Fibroblast of lung (primary cell): ENCODE data around the gene CBR3. TPM values are rescaled to one million over a fixed set of nuclear protein-coding genes. Genes with fewer than 3 reads are reported as not detected.
"Not testable (repeated sequence)": the region's sequence is repeated elsewhere in the genome, so short reads cannot be mapped to it uniquely, and the experiment has no call there.

Experiments
- DNase-seq, 2 donors: peaks; one replicate each; pipeline versions ENCODE4 v3.0.0 to v3.0.0-alpha.2; 2010; ENCODE audit warnings: low read depth in 2 of 2
- H2AFZ ChIP-seq: 2 replicates; pipeline ENCODE4 v1.5.1; 2012; ENCODE audit warnings: low read length, control low read depth, inconsistent platforms
- H3K27ac ChIP-seq: 2 replicates; pipeline ENCODE4 v1.5.1; 2011; ENCODE audit warnings: low read length, control low read depth; ENCODE audit not compliant: insufficient read depth
- H3K27me3 ChIP-seq: 2 replicates; pipeline ENCODE4 v1.5.1; 2011; ENCODE audit warnings: mild to moderate bottlenecking, low read length; ENCODE audit not compliant: control insufficient read depth, insufficient read depth
- H3K36me3 ChIP-seq: 2 replicates; pipeline ENCODE4 v1.5.1; 2011; ENCODE audit warnings: low read length; ENCODE audit not compliant: control insufficient read depth, insufficient read depth
- H3K4me1 ChIP-seq: 2 replicates; pipeline ENCODE4 v1.5.1; 2011; ENCODE audit warnings: low read length; ENCODE audit not compliant: control insufficient read depth, insufficient read depth; ENCODE audit errors: extremely low read depth
- H3K4me2 ChIP-seq: 2 replicates; pipeline ENCODE4 v1.5.1; 2011; ENCODE audit warnings: low read length, control low read depth; ENCODE audit not compliant: insufficient read depth; ENCODE audit errors: extremely low read depth
- H3K4me3 ChIP-seq, 4 experiments: fragments of 200-600 bp in 1 of 4; sonication (generic) in 1 of 4; replicated peaks in 1 of 4; 2 replicates each; pipeline ENCODE4 v1.5.1; 2011 to 2016; ENCODE audit warnings: low read length in 4 of 4, low read depth in 3 of 4, mild to moderate bottlenecking in 3 of 4, control low read depth in 2 of 4, inconsistent platforms in 1 of 4, mixed read lengths in 1 of 4; ENCODE audit not compliant: insufficient read depth in 1 of 4; ENCODE audit errors: control extremely low read depth in 1 of 4
- H3K79me2 ChIP-seq: 2 replicates; pipeline ENCODE4 v1.5.1; 2012; ENCODE audit warnings: mild to moderate bottlenecking, low read length, inconsistent platforms; ENCODE audit not compliant: control insufficient read depth, insufficient read depth
- H3K9ac ChIP-seq: 2 replicates; pipeline ENCODE4 v1.5.1; 2011; ENCODE audit warnings: mild to moderate bottlenecking, low read length, control low read depth; ENCODE audit not compliant: insufficient read depth
- H3K9me3 ChIP-seq: 2 replicates; pipeline ENCODE4 v1.5.1; 2012; ENCODE audit warnings: low read depth, low read length; ENCODE audit not compliant: control insufficient read depth, insufficient read depth
- H4K20me1 ChIP-seq: 2 replicates; pipeline ENCODE4 v1.5.1; 2011; ENCODE audit warnings: low read length; ENCODE audit not compliant: control insufficient read depth, insufficient read depth; ENCODE audit errors: extremely low read depth
- CTCF ChIP-seq, 2 donors: IDR thresholded peaks in 1 of 2; conservative IDR thresholded peaks in 1 of 2; 1 replicate in 1 of 2; 2 replicates in 1 of 2; pipeline ENCODE4 v1.5.1; 2011 to 2012; ENCODE audit warnings: low read length in 2 of 2, control low read depth in 1 of 2, inconsistent platforms in 1 of 2, low read depth in 1 of 2, mild to moderate bottlenecking in 1 of 2
- EZH2 ChIP-seq: IDR thresholded peaks from 2 replicates; pipeline ENCODE4 v1.5.1; 2012; ENCODE audit warnings: low read length, control low read depth, mild to moderate bottlenecking; ENCODE audit errors: missing control alignments
- polyA plus RNA-seq, 2 donors: library from polyadenylated mRNA; depleted of rRNA in 1 of 2; stranded (reverse) in 1 of 2; unstranded in 1 of 2; fragments of >200 nt; gene quantifications; 2 replicates each; pipeline ENCODE4 v1.2.1, GENCODE V29; 2011 to 2012; ENCODE audit warnings: missing spikeins in 1 of 2
- total RNA-seq: library from RNA; depleted of rRNA; stranded (reverse); fragments of >200 nt; gene quantifications from 2 replicates; pipeline ENCODE4 v1.2.1, GENCODE V29; 2014

Gene CBR3
- total and polyA plus RNA-seq, 2 donors (not counting 1 experiment from before 2014, with no cell fraction given) = 13.2 to 21.1 TPM

- TF ChIP-seq CTCF (conservative IDR thresholded peaks at IDR 0.05 in 1 of 2, IDR thresholded peaks at IDR 0.05 in 1 of 2; ENCODE audit: low read depth in 1 of 2, low read length in 2 of 2) = no peak
- no peaks in the 10 kb centered on the region for H3K27me3 ChIP-seq
- H4K20me1 ChIP-seq = no peaks in the 10 kb centered on the region
- peak; percentile 14 to 71 for DNase-seq
- no peak overlapping the region for H3K4me2 ChIP-seq
- H3K9ac ChIP-seq = no peak overlapping the region
- no peak overlapping the region for H2AFZ ChIP-seq
- H3K4me3 ChIP-seq = no peak overlapping the region
- no peaks in the 10 kb centered on the region for H3K79me2 ChIP-seq
- H3K27ac ChIP-seq = no peak overlapping the region
- H3K36me3 ChIP-seq = no peaks in the 10 kb centered on the region
- H3K9me3 ChIP-seq = no peaks in the 10 kb centered on the region
- H3K4me1 ChIP-seq = no peaks in the 10 kb centered on the region
Measured at GRCh38 chr21:36097427-36098181, 37.3 kb upstream of the CBR3 start.

DNA sequence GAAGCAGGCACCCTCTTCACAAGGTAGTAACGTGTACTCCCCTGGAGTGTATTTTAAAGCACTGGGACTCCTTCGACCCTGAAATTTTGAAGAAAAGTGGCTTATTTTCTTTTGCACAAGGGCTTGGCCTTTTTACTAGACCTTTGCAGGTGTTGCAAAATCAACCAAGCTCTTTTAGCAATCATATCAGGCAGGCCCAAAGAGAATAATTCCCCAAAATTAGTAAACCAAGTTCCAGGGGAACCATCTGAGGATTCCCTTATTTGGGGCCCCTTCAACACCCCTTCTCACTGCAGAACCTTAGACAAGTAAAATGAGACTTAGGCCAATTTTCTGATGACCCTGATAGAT, 36.7 kb upstream of the CBR3 start:
- Histone ChIP-seq H3K9me3 (no peaks in the 10 kb centered on the region), H3K4me1 (no peaks in the 10 kb centered on the region), H3K4me2 (no peak overlapping the region), H3K4me3 (no peak overlapping the region), H4K20me1 (no peaks in the 10 kb centered on the region), H3K9ac (no peak overlapping the region), H3K36me3 (no peaks in the 10 kb centered on the region), H3K27ac (no peak overlapping the region), H3K27me3 (no peaks in the 10 kb centered on the region), H3K79me2 (no peaks in the 10 kb centered on the region), H2AFZ (no peak overlapping the region)
- TF ChIP-seq CTCF (conservative IDR thresholded peaks at IDR 0.05 in 1 of 2, IDR thresholded peaks at IDR 0.05 in 1 of 2; ENCODE audit: low read depth in 1 of 2, low read length in 2 of 2) (no peak), EZH2 (no peak)
- DNase-seq = no peak

DNA sequence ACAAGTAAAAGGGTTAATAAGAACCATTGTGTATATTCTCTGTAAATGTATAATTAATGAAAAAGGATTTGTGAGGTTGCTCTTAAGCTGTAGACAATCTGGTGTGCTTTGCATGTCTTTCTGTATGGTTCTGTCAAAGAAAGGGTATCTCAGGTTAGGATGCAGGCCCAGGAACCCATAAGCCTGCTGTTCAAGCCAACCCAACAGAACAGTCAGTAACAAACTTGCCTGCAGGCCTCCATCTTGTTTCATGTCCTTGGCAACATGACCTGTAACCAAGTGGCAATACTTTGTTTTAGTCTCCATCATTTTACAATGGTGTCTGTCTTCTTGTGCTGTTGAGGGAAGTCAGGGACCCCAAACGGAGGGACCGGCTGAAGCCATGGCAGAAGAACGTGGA, 35.9 kb upstream of the CBR3 start:
- DNase-seq = no peak
- no peaks in the 10 kb centered on the region for H3K36me3 ChIP-seq
- H3K4me2 ChIP-seq = no peak overlapping the region
- H2AFZ ChIP-seq = no peak overlapping the region
- no peaks in the 10 kb centered on the region for H3K27me3 ChIP-seq
- H3K4me1 ChIP-seq = no peaks in the 10 kb centered on the region
- no peak for TF ChIP-seq CTCF (conservative IDR thresholded peaks at IDR 0.05 in 1 of 2, IDR thresholded peaks at IDR 0.05 in 1 of 2; ENCODE audit: low read depth in 1 of 2, low read length in 2 of 2)
- no peak for TF ChIP-seq EZH2
- H3K79me2 ChIP-seq = no peaks in the 10 kb centered on the region
- no peaks in the 10 kb centered on the region for H3K9me3 ChIP-seq
- no peak overlapping the region for H3K27ac ChIP-seq
- no peak overlapping the region for H3K9ac ChIP-seq
- H3K4me3 ChIP-seq = no peak overlapping the region
- H4K20me1 ChIP-seq = no peaks in the 10 kb centered on the region

GRCh38 chr21:36099695-36100211, 35.1 kb upstream of the CBR3 start:
- not testable (repeated sequence) for H3K9ac ChIP-seq, DNase-seq, H3K27me3 ChIP-seq, H3K79me2 ChIP-seq, H3K4me2 ChIP-seq, H3K27ac ChIP-seq, H3K36me3 ChIP-seq, H2AFZ ChIP-seq, H3K9me3 ChIP-seq, H3K4me3 ChIP-seq, H3K4me1 ChIP-seq, H4K20me1 ChIP-seq
